H1 (cell line): ENCODE measurements around the gene EDN1. TPM values are rescaled to one million over a fixed set of nuclear protein-coding genes. Genes with fewer than 3 reads are reported as not detected.

Experiments
- CTCF ChIA-PET: fragments of 300-600 bp; sonication (Branson Sonifier 250); formaldehyde crosslinking; loops from one replicate; lab custom pipeline; 2021; ENCODE audit not compliant: partially characterized antibody; lab: Charles Lee
- POLR2A ChIA-PET: fragments of 300-600 bp; sonication (Branson Sonifier 250); formaldehyde crosslinking; loops from one replicate; lab custom pipeline; 2021; ENCODE audit warnings: inconsistent platforms; ENCODE audit not compliant: partially characterized antibody; lab: Charles Lee
- DNase-seq, 2 experiments: peaks; one replicate each; pipeline versions ENCODE4 v3.0.0 to v3.0.0-alpha.2; 2010 to 2022; ENCODE audit warnings: low spot score in 2 of 2, low read depth in 1 of 2, mixed read lengths in 1 of 2
- FAIRE-seq: peaks from 2 replicates; lab custom pipeline; 2011; peaks lifted over from hg19 to GRCh38; lab: Jason Lieb, UNC
- H2AFZ ChIP-seq: 2 replicates; pipeline ENCODE4 v1.8.1; 2012; ENCODE audit warnings: low read length, inconsistent platforms
- H2AK5ac ChIP-seq: 2 replicates; pipeline ENCODE4 v1.6.1; 2013; ENCODE audit warnings: low read depth, low read length
- H2BK120ac ChIP-seq: replicated peaks from 2 replicates; pipeline ENCODE3; 2013; ENCODE audit warnings: low read depth, low read length, inconsistent platforms
- H2BK12ac ChIP-seq: 2 replicates; pipeline ENCODE4 v1.6.1; 2013; ENCODE audit warnings: low read depth, low read length
- H2BK15ac ChIP-seq: 2 replicates; pipeline ENCODE4 v1.6.1; 2013; ENCODE audit warnings: low read length
- H2BK20ac ChIP-seq: 2 replicates; pipeline ENCODE4 v1.6.1; 2013; ENCODE audit warnings: low read length
- H2BK5ac ChIP-seq: 2 replicates; pipeline ENCODE4 v1.6.1; 2013; ENCODE audit warnings: low read depth, low read length
- H3K14ac ChIP-seq: 2 replicates; pipeline ENCODE4 v1.6.1; 2013; ENCODE audit warnings: inconsistent platforms; ENCODE audit not compliant: insufficient read length
- H3K18ac ChIP-seq: 2 replicates; pipeline ENCODE4 v1.6.1; 2013; ENCODE audit warnings: low read length; ENCODE audit errors: extremely low read depth
- H3K23ac ChIP-seq: 2 replicates; pipeline ENCODE4 v1.6.1; 2013; ENCODE audit warnings: inconsistent platforms; ENCODE audit not compliant: insufficient read length
- H3K23me2 ChIP-seq: 2 replicates; pipeline ENCODE4 v1.6.1; 2013; ENCODE audit warnings: low read depth, low read length
- H3K27ac ChIP-seq: 2 replicates; pipeline ENCODE4 v1.6.1; 2011; ENCODE audit warnings: low read depth, low read length, inconsistent platforms
- H3K27me3 ChIP-seq, 4 experiments: replicated peaks in 1 of 4; 1 replicate in 1 of 4; 2 replicates in 3 of 4; pipeline versions ENCODE4 v1.6.1 to v1.8.1; 2011 to 2013; ENCODE audit warnings: low read length in 3 of 4, mild to moderate bottlenecking in 3 of 4, inconsistent platforms in 2 of 4, mixed read lengths in 2 of 4, moderate library complexity in 1 of 4; ENCODE audit not compliant: control insufficient read depth in 3 of 4, insufficient read depth in 3 of 4; ENCODE audit errors: extremely low read depth in 1 of 4
- H3K36me3 ChIP-seq, 4 experiments: 2 replicates each; pipeline versions ENCODE4 v1.6.1 to v1.8.1; 2011 to 2013; ENCODE audit warnings: mild to moderate bottlenecking in 4 of 4, low read length in 3 of 4, moderate library complexity in 2 of 4, control low read depth in 1 of 4, inconsistent platforms in 1 of 4; ENCODE audit not compliant: insufficient read depth in 4 of 4, control insufficient read depth in 2 of 4
- H3K4ac ChIP-seq: replicated peaks from 2 replicates; pipeline ENCODE3; 2013; ENCODE audit warnings: low read length, low read depth, mixed read lengths, inconsistent platforms; ENCODE audit not compliant: insufficient read length
- H3K4me1 ChIP-seq, 4 experiments: replicated peaks in 1 of 4; 1 replicate in 1 of 4; 2 replicates in 3 of 4; pipeline versions ENCODE4 v1.6.1 to v1.8.1; 2011 to 2013; ENCODE audit warnings: low read length in 3 of 4, inconsistent platforms in 2 of 4, mixed read lengths in 1 of 4; ENCODE audit not compliant: insufficient read depth in 4 of 4, control insufficient read depth in 3 of 4
- H3K4me2 ChIP-seq, 2 experiments: 2 replicates each; pipeline versions ENCODE4 v1.6.1 to v1.8.1; 2011 to 2013; ENCODE audit warnings: low read depth in 2 of 2, low read length in 2 of 2, control low read depth in 1 of 2, inconsistent platforms in 1 of 2, mild to moderate bottlenecking in 1 of 2; ENCODE audit not compliant: insufficient read depth in 1 of 2
- H3K4me3 ChIP-seq, 4 experiments: fragments of 200-600, 300-600 bp in 1 of 4; sonication (generic), shearing (Covaris generic), sonication (Bioruptor Twin) in 1 of 4; 2 replicates each; pipeline versions ENCODE4 v1.5.1 to v1.8.1; 2011 to 2016; ENCODE audit warnings: low read length in 4 of 4, low read depth in 3 of 4, control low read depth in 2 of 4, inconsistent platforms in 2 of 4, mild to moderate bottlenecking in 2 of 4, mixed read lengths in 1 of 4, moderate library complexity in 1 of 4; ENCODE audit not compliant: insufficient read depth in 2 of 4; ENCODE audit errors: extremely low read depth in 1 of 4
- H3K56ac ChIP-seq: replicated peaks from 2 replicates; pipeline ENCODE3; 2013; ENCODE audit warnings: low read depth, mild to moderate bottlenecking, mixed read lengths, low read length, inconsistent platforms; ENCODE audit not compliant: insufficient read length
- H3K79me1 ChIP-seq: 2 replicates; pipeline ENCODE4 v1.6.1; 2013; ENCODE audit warnings: low read depth, low read length, control low read depth
- H3K79me2 ChIP-seq, 2 experiments: 2 replicates each; pipeline versions ENCODE4 v1.6.1 to v1.8.1; 2012 to 2013; ENCODE audit warnings: low read length in 2 of 2, mild to moderate bottlenecking in 2 of 2, inconsistent platforms in 1 of 2; ENCODE audit not compliant: insufficient read depth in 2 of 2, control insufficient read depth in 1 of 2
- H3K9ac ChIP-seq, 4 experiments: replicated peaks in 1 of 4; 1 replicate in 1 of 4; 2 replicates in 3 of 4; pipeline versions ENCODE4 v1.6.1 to v1.8.1; 2011 to 2013; ENCODE audit warnings: low read depth in 3 of 4, low read length in 3 of 4, control low read depth in 2 of 4, mild to moderate bottlenecking in 2 of 4, moderate library complexity in 2 of 4, inconsistent platforms in 1 of 4; ENCODE audit errors: extremely low read depth in 1 of 4
- H3K9me3 ChIP-seq, 2 experiments: 2 replicates each; pipeline versions ENCODE4 v1.6.1 to v1.8.1; 2012 to 2013; ENCODE audit warnings: mild to moderate bottlenecking in 2 of 2, moderate library complexity in 2 of 2, control low read depth in 1 of 2, inconsistent platforms in 1 of 2, low read depth in 1 of 2, low read length in 1 of 2, mixed read lengths in 1 of 2; ENCODE audit not compliant: insufficient read depth in 2 of 2
- H4K20me1 ChIP-seq, 2 experiments: replicated peaks in 1 of 2; 2 replicates each; pipeline versions ENCODE3 to v1.8.1; 2011 to 2013; ENCODE audit warnings: inconsistent platforms in 2 of 2, low read length in 2 of 2, mild to moderate bottlenecking in 1 of 2; ENCODE audit not compliant: insufficient read depth in 2 of 2, control insufficient read depth in 1 of 2
- H4K5ac ChIP-seq: 2 replicates; pipeline ENCODE4 v1.6.1; 2013; ENCODE audit warnings: low read length, low read depth, mixed read lengths, inconsistent platforms; ENCODE audit not compliant: insufficient read length
- H4K8ac ChIP-seq: 2 replicates; pipeline ENCODE4 v1.8.0; 2013; ENCODE audit warnings: mild to moderate bottlenecking, moderate library complexity, low read length, inconsistent platforms; ENCODE audit not compliant: insufficient read depth; ENCODE audit errors: extremely low read depth
- H4K91ac ChIP-seq: replicated peaks from 2 replicates; pipeline ENCODE3; 2013; ENCODE audit warnings: low read length, mixed read lengths, inconsistent platforms; ENCODE audit not compliant: insufficient read length
- POU5F1 ChIP-seq: IDR thresholded peaks from 2 replicates; pipeline ENCODE4 v1.6.1; 2011; ENCODE audit warnings: low read depth, mild to moderate bottlenecking, low read length, moderate library complexity
- RAD21 ChIP-seq, 2 experiments: IDR thresholded peaks in 1 of 2; conservative IDR thresholded peaks in 1 of 2; 2 replicates each; pipeline ENCODE4 v1.6.1; 2011; ENCODE audit warnings: low read depth in 2 of 2, low read length in 2 of 2, improper control_type of control experiment in 1 of 2, inconsistent platforms in 1 of 2, mild to moderate bottlenecking in 1 of 2, moderate library complexity in 1 of 2
- SIN3A ChIP-seq, 2 experiments: IDR thresholded peaks in 1 of 2; conservative IDR thresholded peaks in 1 of 2; 2 replicates each; pipeline ENCODE4 v1.6.1; 2011 to 2012; ENCODE audit warnings: low read length in 2 of 2, improper control_type of control experiment in 1 of 2, low read depth in 1 of 2, mild to moderate bottlenecking in 1 of 2
- YY1 ChIP-seq: IDR thresholded peaks from 2 replicates; pipeline ENCODE4 v1.6.1; 2011; ENCODE audit warnings: low read depth, mild to moderate bottlenecking, low read length
- WGBS, 2 experiments: shearing (Covaris generic) in 1 of 2; methylation state at CpG; one replicate each; pipeline versions ENCODE4 v1.1.6 to v1.1.7; 2013 to 2015; ENCODE audit warnings: low lambda C conversion rate in 2 of 2, mixed read lengths in 2 of 2, inconsistent platforms in 1 of 2, low coverage in 1 of 2, missing lambda C conversion rate in 1 of 2; ENCODE audit not compliant: insufficient replicate concordance in 2 of 2, insufficient coverage in 1 of 2, insufficient read length in 1 of 2; ENCODE audit errors: extremely low coverage in 1 of 2, missing lambda C conversion rate in 1 of 2; 5-methylcytosine and 5-hydroxymethylcytosine counted together
- long read RNA-seq, 2 experiments: library from RNA in 1 of 2; library from capped mRNA in 1 of 2; stranded (forward); transcript quantifications; one replicate each; pipeline ENCODE4 v2.0.0, GENCODE V29; 2021; ENCODE audit warnings: inconsistent platforms in 1 of 2
- polyA minus RNA-seq, 3 experiments: library from RNA; depleted of rRNA, polyadenylated mRNA; stranded (reverse); fragments of >200 nt; gene quantifications; 1 replicate in 2 of 3; 2 replicates in 1 of 3; pipeline ENCODE4 v1.2.3, GENCODE V29; 2011
- polyA plus RNA-seq, 7 experiments: library from polyadenylated mRNA; depleted of rRNA in 3 of 7; stranded (reverse) in 5 of 7; unstranded in 2 of 7; fragments of >200 nt in 5 of 7; fragments of 200-250 nt in 2 of 7; gene quantifications; 1 replicate in 5 of 7; 2 replicates in 1 of 7; 4 replicates in 1 of 7; pipeline versions ENCODE4 v1.2.1 to v1.2.3, GENCODE V29; 2011 to 2013; ENCODE audit warnings: missing spikeins in 2 of 7, mixed read lengths in 2 of 7
- total RNA-seq: library from RNA; stranded (reverse); fragmentation: NEBNext Ultra II Directional; extraction: Animal tissue kit (Norgen Biotek cat#: 25700); gene quantifications from 2 replicates; pipeline ENCODE4 v1.2.1, GENCODE V29; 2021
- TF ChIP-seq, protein P1 (sequence below), 3 experiments: IDR thresholded peaks; 1 replicate in 2 of 3; 2 replicates in 1 of 3; pipeline versions ENCODE4 v1.5.1 to v1.6.1; 2011; ENCODE audit warnings: low read length in 3 of 3, mild to moderate bottlenecking in 3 of 3, inconsistent platforms in 2 of 3, low read depth in 1 of 3, moderate library complexity in 1 of 3; ENCODE audit not compliant: insufficient read depth in 1 of 3; ENCODE audit errors: control extremely low read depth in 1 of 3

EDN1 gene
- total RNA-seq = 1.1 and 1.2 TPM in 2 replicates
- polyA plus RNA-seq (2011; rRNA removed) = 0.23 and 0.25 TPM in 2 replicates
- 0.44 TPM for polyA plus RNA-seq (2011; cell fraction: cytosol; rRNA removed)
- 0.64 TPM for polyA plus RNA-seq (2011; cell fraction: nucleus; rRNA removed)
- polyA plus RNA-seq (2012, experiment 1 of 2) = 0.22 to 0.48 TPM (median 0.44 TPM) in 4 replicates
- 0.52 TPM for polyA plus RNA-seq (2012, experiment 2 of 2)
- polyA plus RNA-seq (2013, experiment 1 of 2) = 1.1 TPM
- polyA plus RNA-seq (2013, experiment 2 of 2) = 1.5 TPM
- 0.22 and 0.28 TPM in 2 replicates for polyA minus RNA-seq (2011; rRNA and poly(A)+ RNA removed)
- 0.73 TPM for polyA minus RNA-seq (2011; cell fraction: cytosol; rRNA and poly(A)+ RNA removed)
- polyA minus RNA-seq (2011; cell fraction: nucleus; rRNA and poly(A)+ RNA removed) = 0.40 TPM
- long read RNA-seq, experiment 1, partial matches to known transcripts = 0 of 1 reads
- long read RNA-seq, experiment 1, other reads (novel, unspliced or antisense) = 1 of 1 reads
- long read RNA-seq, experiment 2 = 0 reads

DNA sequence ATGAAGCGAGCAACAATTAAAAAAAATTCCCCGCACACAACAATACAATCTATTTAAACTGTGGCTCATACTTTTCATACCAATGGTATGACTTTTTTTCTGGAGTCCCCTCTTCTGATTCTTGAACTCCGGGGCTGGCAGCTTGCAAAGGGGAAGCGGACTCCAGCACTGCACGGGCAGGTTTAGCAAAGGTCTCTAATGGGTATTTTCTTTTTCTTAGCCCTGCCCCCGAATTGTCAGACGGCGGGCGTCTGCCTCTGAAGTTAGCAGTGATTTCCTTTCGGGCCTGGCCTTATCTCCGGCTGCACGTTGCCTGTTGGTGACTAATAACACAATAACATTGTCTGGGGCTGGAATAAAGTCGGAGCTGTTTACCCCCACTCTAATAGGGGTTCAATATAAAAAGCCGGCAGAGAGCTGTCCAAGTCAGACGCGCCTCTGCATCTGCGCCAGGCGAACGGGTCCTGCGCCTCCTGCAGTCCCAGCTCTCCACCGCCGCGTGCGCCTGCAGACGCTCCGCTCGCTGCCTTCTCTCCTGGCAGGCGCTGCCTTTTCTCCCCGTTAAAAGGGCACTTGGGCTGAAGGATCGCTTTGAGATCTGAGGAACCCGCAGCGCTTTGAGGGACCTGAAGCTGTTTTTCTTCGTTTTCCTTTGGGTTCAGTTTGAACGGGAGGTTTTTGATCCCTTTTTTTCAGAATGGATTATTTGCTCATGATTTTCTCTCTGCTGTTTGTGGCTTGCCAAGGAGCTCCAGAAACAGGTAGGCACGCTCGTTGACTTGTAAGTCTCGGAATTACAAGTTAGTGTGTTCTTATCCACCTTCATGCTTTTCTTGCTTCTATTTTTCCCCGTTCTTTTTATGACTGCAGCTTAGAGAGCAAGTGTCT lies at the start of gene EDN1:
TSS of gene EDN1 (plus strand) at position 429 of the 888 bp plus-strand sequence. CDS start at position 698, 269 bp downstream.
- no peak for FAIRE-seq
- TF ChIP-seq YY1 (0 out of 2 replicates have a peak, but pooled peaks have one; percentile 44), POU5F1 (no peak), SIN3A (conservative IDR thresholded peaks at IDR 0.05 in 1 of 2, IDR thresholded peaks at IDR 0.05 in 1 of 2; ENCODE audit: low read depth in 1 of 2, low read length in 2 of 2) (0 out of 4 replicates have a peak, but pooled peaks of 1 of the 2 experiments have one; percentile 31), RAD21 (IDR thresholded peaks at IDR 0.05 in 1 of 2, conservative IDR thresholded peaks at IDR 0.05 in 1 of 2; ENCODE audit: low read depth in 2 of 2, low read length in 2 of 2) (peak; percentile 54 to 65)
- TF ChIP-seq, protein P1, sequence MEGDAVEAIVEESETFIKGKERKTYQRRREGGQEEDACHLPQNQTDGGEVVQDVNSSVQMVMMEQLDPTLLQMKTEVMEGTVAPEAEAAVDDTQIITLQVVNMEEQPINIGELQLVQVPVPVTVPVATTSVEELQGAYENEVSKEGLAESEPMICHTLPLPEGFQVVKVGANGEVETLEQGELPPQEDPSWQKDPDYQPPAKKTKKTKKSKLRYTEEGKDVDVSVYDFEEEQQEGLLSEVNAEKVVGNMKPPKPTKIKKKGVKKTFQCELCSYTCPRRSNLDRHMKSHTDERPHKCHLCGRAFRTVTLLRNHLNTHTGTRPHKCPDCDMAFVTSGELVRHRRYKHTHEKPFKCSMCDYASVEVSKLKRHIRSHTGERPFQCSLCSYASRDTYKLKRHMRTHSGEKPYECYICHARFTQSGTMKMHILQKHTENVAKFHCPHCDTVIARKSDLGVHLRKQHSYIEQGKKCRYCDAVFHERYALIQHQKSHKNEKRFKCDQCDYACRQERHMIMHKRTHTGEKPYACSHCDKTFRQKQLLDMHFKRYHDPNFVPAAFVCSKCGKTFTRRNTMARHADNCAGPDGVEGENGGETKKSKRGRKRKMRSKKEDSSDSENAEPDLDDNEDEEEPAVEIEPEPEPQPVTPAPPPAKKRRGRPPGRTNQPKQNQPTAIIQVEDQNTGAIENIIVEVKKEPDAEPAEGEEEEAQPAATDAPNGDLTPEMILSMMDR (IDR thresholded peaks at IDR 0.05; ENCODE audit: control extremely low read depth in 1 of 3, insufficient read depth in 1 of 3, low read depth in 1 of 3, low read length in 3 of 3) = peak; percentile 52 to 58 (median 54)

More for the DNA sequence above, at the start of gene EDN1:
- Histone ChIP-seq H3K9ac (no peak within 1 kb of the TSS), H4K91ac (no peak within 1 kb of the TSS), H3K4ac (no peak within 1 kb of the TSS), H2BK5ac (no peak within 1 kb of the TSS), H3K36me3 (no peaks in the 10 kb centered on the region), H3K56ac (no peak within 1 kb of the TSS), H3K9me3 (no peaks in the 10 kb centered on the region), H2AK5ac (no peak within 1 kb of the TSS), H3K79me1 (no peaks in the 10 kb centered on the region), H3K27ac (no peak within 1 kb of the TSS), H3K79me2 (no peaks in the 10 kb centered on the region), H4K20me1 (no peaks in the 10 kb centered on the region), H3K18ac (no peak within 1 kb of the TSS), H2AFZ (peak within 1 kb of the TSS; percentile 94), H3K4me3 (peak within 1 kb of the TSS; percentile 26 to 69 (median 50); a peak in 7 of 8 replicates), H2BK20ac (no peak within 1 kb of the TSS), H4K5ac (no peak within 1 kb of the TSS), H3K23me2 (peaks cover 3% of the 10 kb centered on the region; the same call in 1 of the 2 replicates), H2BK120ac (no peak within 1 kb of the TSS), H3K23ac (no peak within 1 kb of the TSS), H3K27me3 (peaks cover 0 to 10% (median 2%) of the 10 kb centered on the region in 4 experiments; a peak in 4 of 7 replicates), H2BK12ac (no peak within 1 kb of the TSS), H3K4me1 (peaks cover 9 to 20% (median 11%) of the 10 kb centered on the region in 4 experiments), H4K8ac (no peak within 1 kb of the TSS), H3K4me2 (peak within 1 kb of the TSS; percentile 67 to 92), H2BK15ac (no peak within 1 kb of the TSS), H3K14ac (no peak within 1 kb of the TSS)
- POLR2A ChIA-PET = interaction anchor here (0.6 to 1.8 kb wide), 4 partner anchors 10 to 521 kb away, joined by 3 to 6 read pairs (median 3); no protein-coding TSS in a partner anchor
- CTCF ChIA-PET = interaction anchor here (0.5 to 6.8 kb wide), 52 partner anchors 10 to 714 kb away, joined by 3 to 103 read pairs (median 3); no protein-coding TSS in a partner anchor
- 7% methylated on average over 37 of the region's 38 CpGs; no CpG with 5 or more reads in 1 of the 2 experiments for WGBS, 2 experiments
- peak; percentile 61 to 81 for DNase-seq
